ENCODE data around the gene DCBLD1.

DCBLD1 gene

DNA sequence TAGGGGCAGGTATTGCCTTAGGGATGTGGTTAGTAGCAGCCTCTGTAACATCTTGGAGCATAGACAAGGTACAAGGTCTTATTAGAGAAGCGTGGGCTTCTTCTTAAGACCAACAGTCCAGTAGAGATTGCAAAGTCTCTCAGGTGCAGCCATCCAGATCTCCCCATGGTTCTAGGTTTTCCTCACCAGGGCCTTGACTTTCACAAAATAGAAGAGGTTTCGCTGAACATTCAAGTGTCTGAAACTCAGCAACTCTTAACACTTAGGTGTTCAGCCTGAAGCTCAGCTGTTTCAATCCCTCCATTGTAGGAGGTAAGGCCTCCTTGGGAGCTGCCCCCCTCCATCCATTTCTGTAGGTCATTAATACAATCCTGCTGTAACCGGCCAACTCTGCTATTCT is 75.5 kb downstream of the DCBLD1 start:
- Histone ChIP-seq H3K79me2 (ENCODE audit: insufficient read depth, low read length) (no peaks in the 10 kb centered on the region), H3K9ac (ENCODE audit: low read length) (no peak overlapping the region), H3K36me3 (ENCODE audit: low read length) (peaks cover 13% of the 10 kb centered on the region), H3K4me2 (ENCODE audit: low read depth, low read length, poor library complexity, severe bottlenecking) (no peak overlapping the region), H3F3A (ENCODE audit: insufficient read depth) (0 out of 2 replicates have a peak, but pooled peaks cover 6% of the 10 kb centered on the region), H3K27me3 (ENCODE audit: low read length) (no peaks in the 10 kb centered on the region), H3K4me3 (ENCODE audit: insufficient read depth, low read length, poor library complexity, severe bottlenecking) (no peak overlapping the region), H3K27ac (ENCODE audit: low read depth, low read length) (no peak overlapping the region), H2AFZ (ENCODE audit: low read depth, low read length, severe bottlenecking) (no peak overlapping the region), H4K20me1 (ENCODE audit: low read depth, low read length) (no peaks in the 10 kb centered on the region), H3K9me3 (ENCODE audit: insufficient read depth, low read length) (no peaks in the 10 kb centered on the region), H3K9me2 (replicated peaks; ENCODE audit: insufficient read depth, low read length) (no peaks in the 10 kb centered on the region)
- TF ChIP-seq, protein P1, sequence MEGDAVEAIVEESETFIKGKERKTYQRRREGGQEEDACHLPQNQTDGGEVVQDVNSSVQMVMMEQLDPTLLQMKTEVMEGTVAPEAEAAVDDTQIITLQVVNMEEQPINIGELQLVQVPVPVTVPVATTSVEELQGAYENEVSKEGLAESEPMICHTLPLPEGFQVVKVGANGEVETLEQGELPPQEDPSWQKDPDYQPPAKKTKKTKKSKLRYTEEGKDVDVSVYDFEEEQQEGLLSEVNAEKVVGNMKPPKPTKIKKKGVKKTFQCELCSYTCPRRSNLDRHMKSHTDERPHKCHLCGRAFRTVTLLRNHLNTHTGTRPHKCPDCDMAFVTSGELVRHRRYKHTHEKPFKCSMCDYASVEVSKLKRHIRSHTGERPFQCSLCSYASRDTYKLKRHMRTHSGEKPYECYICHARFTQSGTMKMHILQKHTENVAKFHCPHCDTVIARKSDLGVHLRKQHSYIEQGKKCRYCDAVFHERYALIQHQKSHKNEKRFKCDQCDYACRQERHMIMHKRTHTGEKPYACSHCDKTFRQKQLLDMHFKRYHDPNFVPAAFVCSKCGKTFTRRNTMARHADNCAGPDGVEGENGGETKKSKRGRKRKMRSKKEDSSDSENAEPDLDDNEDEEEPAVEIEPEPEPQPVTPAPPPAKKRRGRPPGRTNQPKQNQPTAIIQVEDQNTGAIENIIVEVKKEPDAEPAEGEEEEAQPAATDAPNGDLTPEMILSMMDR (IDR thresholded peaks at IDR 0.05; ENCODE audit: insufficient read depth, low read length, poor library complexity, severe bottlenecking) = no peak
- TF ChIP-seq EZH2phosphoT487 (conservative IDR thresholded peaks at IDR 0.05; ENCODE audit: low read length) = no peak

DNA sequence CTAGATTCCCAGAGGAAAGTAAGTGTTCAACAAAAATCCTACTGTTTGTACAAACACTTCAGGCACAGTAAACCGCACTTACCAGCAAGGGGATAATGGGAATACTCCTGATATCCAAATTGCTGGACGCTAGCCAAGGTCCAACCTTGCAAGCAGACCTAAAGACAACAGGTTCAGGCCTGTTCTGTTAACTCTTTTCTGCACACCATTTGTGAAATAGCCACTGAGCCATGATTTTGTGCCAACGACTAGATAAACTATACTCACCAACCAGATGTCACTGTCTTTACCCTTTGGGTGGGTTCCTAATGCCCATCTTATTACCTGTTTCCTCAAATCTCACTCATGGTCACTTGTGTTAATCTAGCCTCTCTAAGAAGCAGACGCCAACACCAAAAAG is 76.3 kb downstream of the DCBLD1 start:
- H3K36me3 ChIP-seq (ENCODE audit: low read length) = peaks cover 16% of the 10 kb centered on the region
- no peak overlapping the region for H2AFZ ChIP-seq (ENCODE audit: low read depth, low read length, severe bottlenecking)
- no peak overlapping the region for H3K9ac ChIP-seq (ENCODE audit: low read length)
- H4K20me1 ChIP-seq (ENCODE audit: low read depth, low read length) = no peaks in the 10 kb centered on the region
- H3K27me3 ChIP-seq (ENCODE audit: low read length) = no peaks in the 10 kb centered on the region
- H3K9me2 ChIP-seq (replicated peaks; ENCODE audit: insufficient read depth, low read length) = no peaks in the 10 kb centered on the region
- H3K9me3 ChIP-seq (ENCODE audit: insufficient read depth, low read length) = no peaks in the 10 kb centered on the region
- H3K4me2 ChIP-seq (ENCODE audit: low read depth, low read length, poor library complexity, severe bottlenecking) = no peak overlapping the region
- no peak for TF ChIP-seq EZH2phosphoT487 (conservative IDR thresholded peaks at IDR 0.05; ENCODE audit: low read length)
- TF ChIP-seq, protein P1 (IDR thresholded peaks at IDR 0.05; ENCODE audit: insufficient read depth, low read length, poor library complexity, severe bottlenecking) = no peak
- no peak overlapping the region for H3K4me3 ChIP-seq (ENCODE audit: insufficient read depth, low read length, poor library complexity, severe bottlenecking)
- H3K27ac ChIP-seq (ENCODE audit: low read depth, low read length) = no peak overlapping the region
- H3F3A ChIP-seq (ENCODE audit: insufficient read depth) = 0 out of 2 replicates have a peak, but pooled peaks cover 6% of the 10 kb centered on the region
- H3K79me2 ChIP-seq (ENCODE audit: insufficient read depth, low read length) = no peaks in the 10 kb centered on the region

- no peaks in the 10 kb centered on the region for H3K27me3 ChIP-seq (ENCODE audit: low read length)
- 0 out of 2 replicates have a peak, but pooled peaks cover 6% of the 10 kb centered on the region for H3F3A ChIP-seq (ENCODE audit: insufficient read depth)
- H3K36me3 ChIP-seq (ENCODE audit: low read length) = peaks cover 16% of the 10 kb centered on the region
- H3K9me3 ChIP-seq (ENCODE audit: insufficient read depth, low read length) = no peaks in the 10 kb centered on the region
- H3K9me2 ChIP-seq (replicated peaks; ENCODE audit: insufficient read depth, low read length) = no peaks in the 10 kb centered on the region
- no peaks in the 10 kb centered on the region for H3K79me2 ChIP-seq (ENCODE audit: insufficient read depth, low read length)
- no peaks in the 10 kb centered on the region for H4K20me1 ChIP-seq (ENCODE audit: low read depth, low read length)
- no peak overlapping the region for H3K27ac ChIP-seq (ENCODE audit: low read depth, low read length)
- no peak overlapping the region for H3K4me3 ChIP-seq (ENCODE audit: insufficient read depth, low read length, poor library complexity, severe bottlenecking)
- H2AFZ ChIP-seq (ENCODE audit: low read depth, low read length, severe bottlenecking) = no peak overlapping the region
- TF ChIP-seq, protein P1 (IDR thresholded peaks at IDR 0.05; ENCODE audit: insufficient read depth, low read length, poor library complexity, severe bottlenecking) = no peak
- no peak for TF ChIP-seq EZH2phosphoT487 (conservative IDR thresholded peaks at IDR 0.05; ENCODE audit: low read length)
- H3K4me2 ChIP-seq (ENCODE audit: low read depth, low read length, poor library complexity, severe bottlenecking) = no peak overlapping the region
- no peak overlapping the region for H3K9ac ChIP-seq (ENCODE audit: low read length)
Observed at GRCh38 chr6:117559299-117559698, 76.8 kb downstream of the DCBLD1 start.
